Stimulated activated CD4-positive, alpha-beta T cell treated with anti-CD3 and anti-CD28 coated beads, Interleukin-4, amount 100 ng/mL, for 1 hour (primary cell): ENCODE data around the gene PADI2.

Source experiments
- DNase-seq: peaks from one replicate; pipeline ENCODE4 v3.0.0-alpha.2; 2020

The PADI2 gene

GRCh38 chr1:17053086-17053684 lies 66.1 kb downstream of the PADI2 start:
- DNase-seq: no peak

GRCh38 chr1:17052641-17053040 lies 66.6 kb downstream of the PADI2 start:
- no peak for DNase-seq

GRCh38 chr1:17052038-17052437 lies 67.2 kb downstream of the PADI2 start:
- DNase-seq: no peak

- DNase-seq: no peak
Measured at GRCh38 chr1:17047924-17048323, 71.3 kb downstream of the PADI2 start.

- no peak for DNase-seq
Measured at GRCh38 chr1:17046334-17046657, 73.0 kb downstream of the PADI2 start.

- no peak for DNase-seq
Measured at GRCh38 chr1:17045634-17046333, 73.5 kb downstream of the PADI2 start.

- DNase-seq: no peak
Measured at GRCh38 chr1:17045150-17045549, 74.1 kb downstream of the PADI2 start.

- DNase-seq: no peak
Measured at GRCh38 chr1:17043676-17044075, 75.6 kb downstream of the PADI2 start.

- no peak for DNase-seq
Measured at GRCh38 chr1:17040135-17040534, 79.1 kb downstream of the PADI2 start.

- no peak for DNase-seq
Measured at GRCh38 chr1:17039522-17039921, 79.7 kb downstream of the PADI2 start.

- DNase-seq: no peak
Measured at GRCh38 chr1:17033481-17033880, 85.8 kb downstream of the PADI2 start.

GRCh38 chr1:17032741-17033140 lies 86.5 kb downstream of the PADI2 start:
- no peak for DNase-seq

GRCh38 chr1:17031436-17031835 lies 87.8 kb downstream of the PADI2 start:
- no peak for DNase-seq

- no peak for DNase-seq
Measured at GRCh38 chr1:17030206-17030605, 89.0 kb downstream of the PADI2 start.

GRCh38 chr1:17028662-17029188 lies 90.5 kb downstream of the PADI2 start:
- no peak for DNase-seq

GRCh38 chr1:17027900-17028299 lies 91.4 kb downstream of the PADI2 start:
- DNase-seq: no peak

- no peak for DNase-seq
Measured at GRCh38 chr1:17027403-17027802, 91.8 kb downstream of the PADI2 start.

- DNase-seq: no peak
Measured at GRCh38 chr1:17024721-17025120, 94.5 kb downstream of the PADI2 start.

- no peak for DNase-seq
Measured at GRCh38 chr1:17023573-17023972, 95.7 kb downstream of the PADI2 start.

GRCh38 chr1:17023102-17023501 lies 96.1 kb downstream of the PADI2 start:
- no peak for DNase-seq

GRCh38 chr1:17021896-17022295 lies 97.4 kb downstream of the PADI2 start:
- DNase-seq: no peak

GRCh38 chr1:17020502-17020901 lies 98.7 kb downstream of the PADI2 start:
- no peak for DNase-seq

- no peak for DNase-seq
Measured at GRCh38 chr1:17018849-17019248, 100.4 kb downstream of the PADI2 start.

GRCh38 chr1:17017435-17017834 lies 101.8 kb downstream of the PADI2 start:
- no peak for DNase-seq
